Urinary bladder (tissue), 4 donors: ENCODE measurements around the gene PDPN. TPM values are rescaled to one million over a fixed set of nuclear protein-coding genes. Genes with fewer than 3 reads are reported as not detected.

ENCODE experiments used
- DNase-seq: peaks from one replicate; pipeline ENCODE4 v3.0.0-alpha.2; 2015; ENCODE audit errors: extremely low spot score
- H3K27ac ChIP-seq: one replicate; pipeline ENCODE4 v1.5.1; 2013; ENCODE audit warnings: low read depth, mild to moderate bottlenecking, moderate library complexity
- H3K36me3 ChIP-seq: one replicate; pipeline ENCODE4 v1.6.1; 2013; ENCODE audit warnings: mild to moderate bottlenecking, moderate library complexity; ENCODE audit not compliant: insufficient read depth
- H3K4me1 ChIP-seq: one replicate; pipeline ENCODE4 v1.6.1; 2013; ENCODE audit warnings: mild to moderate bottlenecking, moderate library complexity; ENCODE audit not compliant: insufficient read depth
- H3K4me3 ChIP-seq: one replicate; pipeline ENCODE4 v1.5.1; 2013; ENCODE audit warnings: low read depth, low read length
- WGBS: extraction: QIAGEN DNeasy Blood & Tissue Kit; methylation state at CpG from one replicate; pipeline ENCODE4 v1.1.7; 2013; 5-methylcytosine and 5-hydroxymethylcytosine counted together
- polyA plus RNA-seq: library from polyadenylated mRNA; stranded (reverse); fragments of 200-250 nt; gene quantifications from one replicate; pipeline ENCODE4 v1.2.3, GENCODE V29; 2013
- total RNA-seq: library from RNA; depleted of rRNA; stranded (reverse); fragments of >200 nt; gene quantifications from one replicate; pipeline ENCODE4 v1.2.3, GENCODE V29; 2014
- donor health status: healthy with polysubstance abuse.
- donor health status: healthy.

PDPN gene, protein sequence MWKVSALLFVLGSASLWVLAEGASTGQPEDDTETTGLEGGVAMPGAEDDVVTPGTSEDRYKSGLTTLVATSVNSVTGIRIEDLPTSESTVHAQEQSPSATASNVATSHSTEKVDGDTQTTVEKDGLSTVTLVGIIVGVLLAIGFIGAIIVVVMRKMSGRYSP
- total RNA-seq (19.1 TPM), polyA plus RNA-seq (96.8 TPM)

DNA sequence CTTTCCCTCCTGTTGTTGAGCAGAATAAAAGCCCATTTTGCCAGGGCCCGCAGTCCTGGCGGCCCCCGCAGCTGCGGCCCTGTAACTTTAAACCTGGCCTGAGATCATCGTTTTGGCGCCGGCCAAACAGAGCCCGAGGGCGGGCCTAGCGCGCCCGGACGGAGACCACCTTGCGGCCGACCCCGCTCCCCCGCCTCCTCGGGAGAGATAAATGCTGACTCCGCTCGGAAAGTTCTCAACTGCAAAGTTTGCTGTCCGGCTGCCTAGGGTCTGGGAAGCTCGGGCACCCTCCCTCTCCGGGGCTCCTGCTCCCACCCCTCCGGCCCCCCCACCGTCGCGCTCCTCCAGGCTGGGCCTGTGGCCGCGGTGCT is at the start of gene PDPN:
Gene PDPN, plus strand, starts transcription at position 238 of the 371 bp plus-strand sequence. CDS start 202 bp downstream, outside the sequence.
- peak within 1 kb of the TSS; percentile 37 for H3K4me3 ChIP-seq
- H3K27ac ChIP-seq: peak within 1 kb of the TSS; percentile 65
- H3K36me3 ChIP-seq: no peaks in the 10 kb centered on the region
- WGBS: 1% methylated on average over 29 of the region's 29 CpGs
- H3K4me1 ChIP-seq: no peaks in the 10 kb centered on the region
- peak; percentile 64 for DNase-seq

DNA sequence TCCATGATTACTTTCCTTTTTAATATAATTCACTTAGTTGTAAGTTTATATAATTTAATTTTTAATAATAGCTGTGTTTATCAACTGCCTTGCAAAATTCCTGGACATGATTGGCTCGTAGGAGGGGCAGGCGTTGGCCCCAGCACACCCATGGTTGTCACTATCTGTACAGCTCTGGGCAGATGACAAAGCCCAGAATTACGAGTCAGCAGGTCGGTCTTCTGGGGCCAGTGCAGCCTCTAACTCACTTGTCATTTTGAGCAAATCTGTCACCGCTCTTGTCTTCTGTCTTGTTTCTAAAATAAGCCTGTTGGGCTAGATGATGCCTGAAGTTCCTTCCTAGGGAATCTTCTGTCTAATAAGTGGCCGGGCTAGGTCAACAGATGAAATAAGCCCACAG is 48.4 kb upstream of the PDPN start:
- no peak overlapping the region for H3K4me3 ChIP-seq
- DNase-seq: no peak
- WGBS: 87% methylated on average over 6 of the region's 6 CpGs
- H3K36me3 ChIP-seq: no peaks in the 10 kb centered on the region
- no peak overlapping the region for H3K27ac ChIP-seq
- H3K4me1 ChIP-seq: no peaks in the 10 kb centered on the region

DNA sequence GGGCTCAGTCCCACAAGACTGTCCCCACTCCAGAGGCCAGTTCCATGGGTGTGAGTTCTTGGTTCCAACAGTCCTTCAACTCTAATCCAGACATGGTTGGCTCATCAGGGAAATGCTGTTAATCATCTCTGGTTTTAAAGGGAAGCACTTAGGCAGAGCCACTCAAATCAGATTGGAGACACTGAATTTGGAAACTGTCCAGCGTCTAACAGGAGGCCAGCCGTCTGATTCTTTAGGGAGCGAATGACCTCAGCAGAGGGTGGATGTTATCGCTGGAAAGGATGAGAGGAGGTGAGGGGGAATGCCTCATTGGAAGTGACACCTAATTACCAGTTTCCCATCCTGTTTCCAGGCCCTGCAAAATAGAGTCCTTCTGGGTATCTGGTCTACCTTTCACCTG is 47.1 kb upstream of the PDPN start:
- Histone ChIP-seq H3K4me1 (no peaks in the 10 kb centered on the region), H3K36me3 (no peaks in the 10 kb centered on the region), H3K27ac (no peak overlapping the region), H3K4me3 (no peak overlapping the region)
- WGBS: 56% methylated on average over 4 of the region's 4 CpGs
- no peak for DNase-seq

DNA sequence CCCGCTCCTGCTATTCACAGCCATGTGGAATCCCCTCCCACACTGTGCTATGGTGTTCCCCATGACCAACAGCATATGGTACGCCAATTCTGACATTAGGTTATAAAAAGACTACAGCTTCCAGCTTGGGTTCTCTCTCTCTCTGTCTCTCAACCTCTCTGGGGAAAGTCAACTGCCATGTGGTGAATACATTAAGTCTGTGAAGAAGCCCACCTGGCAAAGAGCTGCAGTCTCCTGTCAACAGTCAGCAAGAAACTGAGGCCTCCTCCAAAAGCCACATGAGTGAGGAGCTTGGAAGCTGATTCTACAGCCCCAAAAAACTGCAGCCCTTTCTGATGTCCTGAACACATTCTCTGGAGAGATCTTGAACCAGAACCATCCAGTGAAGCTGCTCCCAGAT is 44.8 kb upstream of the PDPN start:
- H3K27ac ChIP-seq: no peak overlapping the region
- no peaks in the 10 kb centered on the region for H3K4me1 ChIP-seq
- no peak overlapping the region for H3K4me3 ChIP-seq
- 94% methylated on average over 2 of the region's 2 CpGs for WGBS
- DNase-seq: no peak
- no peaks in the 10 kb centered on the region for H3K36me3 ChIP-seq

DNA sequence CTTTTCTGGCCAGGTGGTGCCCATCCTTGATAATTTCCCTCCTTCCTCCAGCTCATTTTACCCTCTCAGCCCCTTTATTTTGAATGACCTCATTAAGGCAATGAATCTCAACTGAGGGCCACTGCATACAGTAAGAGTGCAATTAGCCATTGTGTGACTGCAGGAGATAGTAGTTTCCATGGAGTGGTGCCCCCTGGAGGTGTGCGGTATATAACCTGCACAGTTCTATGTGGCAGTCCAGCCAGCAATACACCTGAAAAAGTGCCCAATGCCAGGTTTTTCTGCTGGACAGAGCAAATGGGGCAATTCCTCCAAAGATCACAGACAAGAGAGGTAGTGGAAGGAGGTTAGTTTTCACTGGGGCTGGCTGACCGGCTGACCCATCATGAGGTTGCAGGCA is 43.9 kb upstream of the PDPN start:
- 97% methylated on average over 2 of the region's 2 CpGs for WGBS
- no peaks in the 10 kb centered on the region for H3K4me1 ChIP-seq
- H3K4me3 ChIP-seq: no peak overlapping the region
- no peaks in the 10 kb centered on the region for H3K36me3 ChIP-seq
- DNase-seq: no peak
- no peak overlapping the region for H3K27ac ChIP-seq

DNA sequence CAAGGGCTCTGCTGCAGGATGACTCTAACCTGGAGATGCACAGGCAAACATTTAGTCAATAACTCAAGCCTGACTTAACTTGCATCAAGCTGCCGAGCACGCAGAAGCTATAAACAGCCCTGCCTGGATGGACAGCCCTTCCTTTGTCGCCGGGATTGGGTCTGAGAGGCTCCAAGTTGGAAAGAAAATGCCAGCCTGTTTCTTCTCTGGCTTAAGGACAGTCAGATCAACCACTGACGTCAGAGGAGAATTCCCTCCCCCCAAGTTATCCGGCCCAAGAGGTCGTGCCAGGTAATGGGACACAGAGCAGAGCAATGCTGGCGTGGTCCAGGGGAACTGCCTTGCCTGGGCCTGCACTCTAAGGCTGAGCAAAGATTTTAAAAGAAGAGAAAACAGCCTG is 42.8 kb upstream of the PDPN start:
- H3K27ac ChIP-seq: no peak overlapping the region
- 44% methylated on average over 8 of the region's 8 CpGs for WGBS
- H3K4me1 ChIP-seq: no peaks in the 10 kb centered on the region
- H3K36me3 ChIP-seq: no peaks in the 10 kb centered on the region
- H3K4me3 ChIP-seq: no peak overlapping the region
- DNase-seq: no peak

DNA sequence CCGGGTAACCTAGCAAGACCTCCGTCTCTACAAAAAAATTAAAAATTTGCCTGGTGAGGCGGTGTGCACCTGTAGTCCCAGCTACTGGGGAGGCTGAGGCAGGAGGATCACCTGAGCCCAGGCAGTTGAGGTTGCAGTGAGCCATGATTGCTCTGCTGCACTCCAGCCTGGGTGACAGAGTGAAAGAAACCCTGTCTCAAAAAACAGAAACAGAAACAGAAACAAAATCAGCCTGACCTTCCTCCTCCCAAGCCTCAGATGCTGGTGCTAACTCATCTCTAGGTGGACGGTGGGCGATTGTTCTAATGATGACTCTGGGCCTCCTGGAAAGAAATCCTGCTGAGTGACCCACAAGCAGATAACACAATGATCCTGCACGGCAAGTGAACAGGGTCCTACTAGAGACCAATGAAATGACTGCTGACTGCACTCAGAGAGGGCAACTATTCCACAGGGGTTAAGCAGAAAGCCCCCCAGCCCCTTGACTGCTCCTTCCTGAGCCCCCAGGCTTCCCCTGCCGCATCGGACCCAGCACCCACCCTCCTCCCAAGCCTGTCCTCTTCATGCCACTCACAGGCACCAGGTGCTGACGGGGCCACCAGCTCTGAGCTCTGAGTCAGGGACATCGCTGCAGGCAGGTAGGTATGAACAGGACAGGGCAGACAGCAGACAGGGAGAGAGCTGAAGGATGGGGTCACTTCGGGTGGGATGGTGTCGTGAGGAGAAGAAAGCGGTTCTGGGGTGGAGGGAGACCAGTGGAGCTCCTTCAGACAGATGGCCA is 42.0 kb upstream of the PDPN start:
- no peak for DNase-seq
- no peak overlapping the region for H3K27ac ChIP-seq
- 92% methylated on average over 13 of the region's 13 CpGs for WGBS
- no peak overlapping the region for H3K4me3 ChIP-seq
- no peaks in the 10 kb centered on the region for H3K36me3 ChIP-seq
- H3K4me1 ChIP-seq: no peaks in the 10 kb centered on the region

DNA sequence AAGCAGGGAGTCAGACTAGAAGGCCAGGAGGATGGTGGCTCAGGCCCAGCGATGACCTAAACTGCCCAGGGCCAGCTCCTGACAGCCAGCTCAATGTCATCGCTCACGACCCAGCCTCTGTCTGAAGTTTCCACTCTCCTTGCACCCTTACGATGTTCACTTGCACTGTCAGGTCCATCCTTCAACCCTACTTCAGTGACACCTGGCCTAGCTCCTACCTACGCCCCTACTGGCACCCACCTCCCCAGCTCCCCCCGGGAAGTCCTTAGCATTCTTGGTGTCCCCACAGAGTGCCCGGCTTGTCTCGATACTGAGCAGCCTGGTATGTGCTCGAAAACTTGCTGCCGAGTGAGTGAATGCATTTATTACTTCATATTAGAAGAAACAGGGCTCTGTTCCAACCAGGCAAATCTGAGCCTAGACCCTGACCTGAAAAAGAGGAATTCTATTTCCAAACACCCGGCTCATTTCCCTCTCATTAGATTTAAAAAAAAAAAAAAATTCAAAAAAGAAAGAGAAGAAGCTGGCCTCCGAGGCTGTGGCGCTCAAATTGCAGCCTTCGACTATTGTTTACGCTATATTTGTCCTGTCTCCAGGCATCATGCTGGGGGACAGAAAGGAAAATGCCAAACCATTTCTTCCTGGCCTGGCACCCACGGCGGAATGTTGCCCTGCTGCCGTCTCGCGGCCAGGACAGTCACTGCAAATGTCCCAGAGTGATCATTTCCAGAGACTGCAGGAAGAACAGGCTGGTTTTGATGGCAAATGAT is 40.0 kb upstream of the PDPN start:
- no peak for DNase-seq
- Histone ChIP-seq H3K27ac (no peak overlapping the region), H3K36me3 (no peaks in the 10 kb centered on the region), H3K4me3 (no peak overlapping the region), H3K4me1 (no peaks in the 10 kb centered on the region)
- 42% methylated on average over 20 of the region's 20 CpGs for WGBS

DNA sequence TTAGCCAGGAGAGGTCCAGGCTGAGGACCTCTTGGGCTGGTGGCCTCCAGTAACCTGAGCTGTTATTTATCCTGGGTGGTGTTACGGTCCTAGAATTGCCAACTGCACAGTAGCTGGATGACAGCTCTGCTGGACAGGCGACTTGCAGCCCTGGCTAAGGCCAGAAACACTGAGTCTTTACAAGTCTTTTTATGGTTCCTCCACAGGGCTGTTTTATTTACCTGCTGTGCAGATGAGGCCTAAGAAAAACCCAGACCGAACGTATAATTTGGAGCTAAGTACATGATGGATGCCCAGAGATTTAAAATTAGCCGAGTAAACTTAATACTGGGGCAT is 39.4 kb upstream of the PDPN start:
- WGBS: 54% methylated on average over 5 of the region's 5 CpGs
- no peak for DNase-seq
- no peak overlapping the region for H3K4me3 ChIP-seq
- no peaks in the 10 kb centered on the region for H3K36me3 ChIP-seq
- no peaks in the 10 kb centered on the region for H3K4me1 ChIP-seq
- H3K27ac ChIP-seq: no peak overlapping the region

DNA sequence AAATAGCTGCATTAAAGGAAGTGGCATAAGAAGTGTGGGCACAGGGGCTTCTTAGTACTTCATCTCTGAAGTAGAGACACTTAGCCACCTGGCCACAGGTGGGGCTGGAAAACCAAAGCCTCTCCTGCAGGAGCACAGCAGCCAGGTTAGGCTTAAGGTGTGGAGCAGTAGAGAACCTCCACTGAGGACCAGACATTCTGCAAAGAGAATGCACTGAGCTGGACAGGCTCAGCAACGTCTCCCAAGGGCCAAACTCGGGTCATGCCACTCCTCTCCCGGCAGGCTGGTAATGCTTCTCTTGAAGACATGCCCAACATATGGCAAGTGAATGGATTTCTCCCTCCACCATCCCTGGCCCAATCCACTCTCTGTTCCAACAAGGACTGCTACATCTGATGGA is 36.8 kb upstream of the PDPN start:
- Histone ChIP-seq H3K4me3 (no peak overlapping the region), H3K27ac (no peak overlapping the region), H3K4me1 (no peaks in the 10 kb centered on the region), H3K36me3 (no peaks in the 10 kb centered on the region)
- DNase-seq: no peak
- 73% methylated on average over 3 of the region's 3 CpGs for WGBS

DNA sequence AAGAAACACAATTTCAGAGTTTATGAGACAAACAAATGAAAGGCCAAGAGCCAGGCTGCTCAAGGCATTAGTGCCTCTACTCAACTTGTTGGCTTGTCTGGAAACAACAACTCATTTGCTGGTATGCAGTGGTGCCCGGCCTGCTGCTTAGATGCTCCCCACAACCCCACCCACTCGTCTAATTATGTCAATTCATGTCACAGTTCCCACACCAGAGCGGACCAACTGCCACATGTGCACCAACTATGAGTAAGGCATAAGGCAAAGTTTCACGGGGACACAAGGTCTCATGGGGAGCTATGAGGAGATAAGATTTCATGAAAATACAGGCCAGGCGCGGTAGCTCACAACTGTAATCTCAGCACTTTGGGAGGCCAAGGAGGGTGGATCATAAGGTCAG is 35.4 kb upstream of the PDPN start:
- no peaks in the 10 kb centered on the region for H3K36me3 ChIP-seq
- no peak for DNase-seq
- no peak overlapping the region for H3K27ac ChIP-seq
- 84% methylated on average over 6 of the region's 6 CpGs for WGBS
- no peaks in the 10 kb centered on the region for H3K4me1 ChIP-seq
- H3K4me3 ChIP-seq: no peak overlapping the region

DNA sequence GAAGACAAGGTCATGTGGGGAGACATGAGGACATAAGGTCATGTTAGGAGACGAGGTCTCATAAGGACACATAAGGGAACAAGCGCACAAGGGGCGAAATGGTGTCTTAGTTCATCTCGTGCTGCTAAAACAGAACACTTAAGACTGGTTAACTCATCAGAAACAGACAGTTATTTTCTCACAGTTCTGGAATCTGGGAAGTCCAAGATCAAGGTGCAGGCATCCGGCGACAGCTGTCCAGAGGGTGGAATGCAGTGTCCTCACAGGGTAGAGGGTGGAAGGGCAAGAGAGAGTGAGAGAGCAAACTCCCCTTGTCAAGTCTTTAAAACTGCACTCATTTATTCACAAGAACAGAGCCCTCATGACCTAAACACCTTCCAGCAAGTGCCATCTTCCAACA is 34.6 kb upstream of the PDPN start:
- DNase-seq: no peak
- Histone ChIP-seq H3K27ac (no peak overlapping the region), H3K4me3 (no peak overlapping the region), H3K36me3 (no peaks in the 10 kb centered on the region), H3K4me1 (no peaks in the 10 kb centered on the region)
- WGBS: 83% methylated on average over 6 of the region's 6 CpGs

DNA sequence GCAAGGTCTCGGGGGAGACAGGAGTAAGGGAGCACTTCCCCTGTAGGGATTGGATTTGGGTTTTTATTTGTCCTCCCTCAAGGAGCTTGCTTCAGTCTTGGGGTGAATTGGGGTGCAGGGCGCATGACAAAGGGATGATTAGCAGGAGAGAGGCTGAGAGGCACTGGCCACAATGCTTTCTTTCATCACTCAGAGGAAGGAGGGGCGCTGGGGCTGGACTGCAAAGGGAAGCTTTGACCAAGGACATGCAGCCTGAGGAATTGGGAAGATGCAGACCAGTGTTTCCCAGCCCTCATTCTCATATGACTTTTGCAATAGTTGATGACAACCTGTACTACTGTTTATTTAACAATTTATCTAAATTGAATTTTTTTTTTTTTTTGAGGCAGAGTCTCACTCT is 34.1 kb upstream of the PDPN start:
- Histone ChIP-seq H3K4me3 (no peak overlapping the region), H3K4me1 (no peaks in the 10 kb centered on the region), H3K27ac (no peak overlapping the region), H3K36me3 (no peaks in the 10 kb centered on the region)
- WGBS: 76% methylated on average over 3 of the region's 3 CpGs
- DNase-seq: no peak

DNA sequence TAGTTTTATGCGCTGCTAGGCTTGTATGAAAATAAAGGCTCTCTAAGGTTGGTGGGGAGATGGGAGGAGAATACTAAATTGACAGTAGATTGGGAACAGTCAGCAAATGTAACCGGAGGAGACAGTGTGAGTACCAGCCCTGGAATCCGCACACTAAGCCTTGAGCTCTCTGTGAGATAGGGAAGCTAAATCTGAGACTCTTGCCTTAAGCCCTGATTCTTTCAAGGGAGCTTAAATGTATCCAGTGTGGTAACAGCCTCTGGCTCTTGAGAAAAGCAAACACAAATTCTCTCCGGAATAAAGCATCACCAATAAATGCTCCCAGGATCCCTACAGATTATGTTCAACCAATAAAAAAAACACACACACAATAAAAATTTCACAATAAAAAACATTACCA is 33.0 kb upstream of the PDPN start:
- Histone ChIP-seq H3K4me3 (no peak overlapping the region), H3K27ac (no peak overlapping the region), H3K4me1 (no peaks in the 10 kb centered on the region), H3K36me3 (no peaks in the 10 kb centered on the region)
- DNase-seq: no peak
- 22% methylated on average over 4 of the region's 4 CpGs for WGBS
